PC-9 (cell line): Measurements from ENCODE around the gene HEATR3. TPM values are rescaled to one million over a fixed set of nuclear protein-coding genes. Genes with fewer than 3 reads are reported as not detected.

Experiments used
- BruUV-seq: library from RNA; stranded (reverse); fragments of 400-500 nt; replicated peaks from 2 replicates; lab custom pipeline; 2021; lab: Mats Ljungman, UMichigan
- CTCF ChIA-PET: fragments of 300-600 bp; sonication (Branson Sonifier 250); formaldehyde crosslinking; loops from one replicate; lab custom pipeline; 2022; ENCODE audit warnings: antibody characterized with exemption; lab: Charles Lee
- POLR2A ChIA-PET: fragments of 300-600 bp; sonication (Branson Sonifier 250); formaldehyde crosslinking; loops from one replicate; lab custom pipeline; 2022; ENCODE audit warnings: antibody characterized with exemption; ENCODE audit not compliant: unreplicated experiment; lab: Charles Lee
- DNase-seq, 2 experiments: peaks; one replicate each; pipeline versions ENCODE4 v3.0.0 to v3.0.0-alpha.2; 2015 to 2022; ENCODE audit warnings: mixed read lengths in 1 of 2
- H2AFZ ChIP-seq: fragments of 200-600 bp; sonication (generic); 2 replicates; pipeline ENCODE4 v1.8.1; 2017; ENCODE audit warnings: antibody characterized with exemption
- H3F3A ChIP-seq: fragments of 200-600 bp; sonication (generic); 2 replicates; pipeline ENCODE4 v1.8.1; 2017; ENCODE audit warnings: antibody characterized with exemption, mild to moderate bottlenecking, low read depth; ENCODE audit not compliant: insufficient read depth
- H3K27ac ChIP-seq: fragments of 200-600 bp; sonication (generic); 2 replicates; pipeline ENCODE4 v1.6.1; 2016; ENCODE audit warnings: mixed run types
- H3K27me3 ChIP-seq: fragments of 200-600 bp; sonication (generic); 2 replicates; pipeline ENCODE4 v1.6.1; 2016; ENCODE audit warnings: low read depth, mixed run types; ENCODE audit not compliant: insufficient read depth
- H3K36me3 ChIP-seq: fragments of 200-600 bp; sonication (generic); 2 replicates; pipeline ENCODE4 v1.6.1; 2016; ENCODE audit warnings: low read depth, mixed run types
- H3K4me1 ChIP-seq: fragments of 200-600 bp; sonication (generic); replicated peaks from 2 replicates; pipeline ENCODE4 v1.6.1; 2016; ENCODE audit warnings: mixed run types; ENCODE audit not compliant: insufficient read depth
- H3K4me2 ChIP-seq: fragments of 200-600 bp; sonication (generic); 2 replicates; pipeline ENCODE4 v1.6.1; 2017; ENCODE audit warnings: mixed run types
- H3K4me3 ChIP-seq: fragments of 200-600 bp; sonication (generic); 2 replicates; pipeline ENCODE4 v1.6.1; 2016; ENCODE audit warnings: mixed run types
- H3K79me2 ChIP-seq: fragments of 200-600 bp; sonication (generic); 2 replicates; pipeline ENCODE4 v1.6.1; 2017; ENCODE audit warnings: low read depth, mixed run types
- H3K9me2 ChIP-seq: fragments of 200-600 bp; sonication (generic); 2 replicates; pipeline ENCODE4 v1.8.1; 2017; ENCODE audit warnings: mild to moderate bottlenecking; ENCODE audit not compliant: insufficient read depth
- H3K9me3 ChIP-seq: fragments of 200-600 bp; sonication (generic); 2 replicates; pipeline ENCODE4 v1.8.1; 2016; ENCODE audit warnings: low read depth; ENCODE audit not compliant: insufficient read depth
- H4K20me1 ChIP-seq: fragments of 200-600 bp; sonication (generic); 2 replicates; pipeline ENCODE4 v1.8.1; 2017; ENCODE audit not compliant: insufficient read depth
- CTCF ChIP-seq: fragments of 200-600 bp; sonication (generic); conservative IDR thresholded peaks from 2 replicates; pipeline ENCODE4 v1.6.1; 2017; ENCODE audit warnings: mixed run types, antibody characterized with exemption, mild to moderate bottlenecking, moderate library complexity
- EZH2 ChIP-seq: fragments of 200-600 bp; sonication (generic); IDR thresholded peaks from 2 replicates; pipeline ENCODE4 v1.8.0; 2017; ENCODE audit warnings: antibody characterized with exemption, low read depth
- intact Hi-C: fragments of 100-400 bp; cut with micrococcal nuclease; formaldehyde crosslinking; loops from one replicate; pipeline ENCODE4 v1.10.0; 2022; ENCODE audit not compliant: unreplicated experiment
- total RNA-seq: library from RNA; stranded (reverse); gene quantifications from 2 replicates; pipeline ENCODE4 v1.2.3, GENCODE V29; 2021

The HEATR3 gene
- total RNA-seq, 1 experiment from 2014 or later = 14.3 TPM

DNA sequence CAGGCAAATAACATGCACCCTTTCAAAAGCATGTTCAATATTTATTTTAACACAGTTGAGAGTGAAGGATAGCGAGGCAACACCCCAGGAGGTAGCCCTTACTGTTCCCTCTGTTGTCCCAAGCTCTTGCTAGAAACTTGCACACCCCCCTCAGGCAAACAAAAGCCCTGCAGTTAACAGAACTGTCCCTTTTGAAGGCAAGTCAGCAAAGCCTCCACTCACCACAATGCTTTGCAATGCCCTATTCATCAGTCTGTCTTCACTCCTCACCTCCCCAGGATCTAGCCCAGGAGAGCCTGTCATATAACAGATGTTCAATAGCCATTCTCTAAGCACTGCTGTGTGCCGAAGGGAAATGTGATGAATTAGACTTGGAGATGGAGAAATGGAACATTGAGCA, 44.2 kb upstream of the HEATR3 start:
- no peak for DNase-seq
- H3K4me1 ChIP-seq = peaks cover 10% of the 10 kb centered on the region
- no peak overlapping the region for H2AFZ ChIP-seq
- peaks cover 14% of the 10 kb centered on the region for H3K79me2 ChIP-seq
- CTCF ChIA-PET = no interaction called here
- H3K9me3 ChIP-seq = no peaks in the 10 kb centered on the region
- POLR2A ChIA-PET = no interaction called here
- no peaks in the 10 kb centered on the region for H3K9me2 ChIP-seq
- no TSS peak for BruUV-seq
- H3K4me2 ChIP-seq = no peak overlapping the region
- intact Hi-C loops = loop anchor here (5.0 to 10.0 kb wide), 2 partner anchors 333 to 646 kb away; no protein-coding TSS in a partner anchor
- no peaks in the 10 kb centered on the region for H3K36me3 ChIP-seq
- no peak overlapping the region for H3K4me3 ChIP-seq
- H3F3A ChIP-seq = peaks cover 5% of the 10 kb centered on the region; the same call in 1 of the 2 replicates
- H3K27me3 ChIP-seq = peaks cover 12% of the 10 kb centered on the region; the same call in 1 of the 2 replicates
- H4K20me1 ChIP-seq = peaks cover 5% of the 10 kb centered on the region; the same call in 1 of the 2 replicates
- H3K27ac ChIP-seq = no peak overlapping the region
- TF ChIP-seq CTCF (no peak), EZH2 (no peak)

GRCh38 chr16:50023641-50024040, 42.1 kb upstream of the HEATR3 start:
- TF ChIP-seq CTCF (no peak), EZH2 (no peak)
- ChIA-PET POLR2A (interaction anchor here (0.6 kb wide), 1 partner anchor 366 kb away, joined by 5 read pairs; no protein-coding TSS in a partner anchor), CTCF (interaction anchor here (0.7 kb wide), 1 partner anchor 1329 kb away, joined by 3 read pairs; no protein-coding TSS in a partner anchor)
- Histone ChIP-seq H3K4me3 (no peak overlapping the region), H2AFZ (no peak overlapping the region), H3K27me3 (peaks cover 12% of the 10 kb centered on the region; the same call in 1 of the 2 replicates), H3K4me2 (no peak overlapping the region), H3K9me2 (no peaks in the 10 kb centered on the region), H3K27ac (no peak overlapping the region), H3K9me3 (no peaks in the 10 kb centered on the region), H4K20me1 (peaks cover 5% of the 10 kb centered on the region; the same call in 1 of the 2 replicates), H3K36me3 (no peaks in the 10 kb centered on the region), H3K4me1 (peaks cover 12% of the 10 kb centered on the region), H3F3A (peaks cover 5% of the 10 kb centered on the region; the same call in 1 of the 2 replicates), H3K79me2 (peaks cover 15% of the 10 kb centered on the region)
- DNase-seq = no peak
- BruUV-seq = no TSS peak
- intact Hi-C loops = loop anchor here (2.0 to 10.0 kb wide), 4 partner anchors 43 to 644 kb away; no protein-coding TSS in a partner anchor

DNA sequence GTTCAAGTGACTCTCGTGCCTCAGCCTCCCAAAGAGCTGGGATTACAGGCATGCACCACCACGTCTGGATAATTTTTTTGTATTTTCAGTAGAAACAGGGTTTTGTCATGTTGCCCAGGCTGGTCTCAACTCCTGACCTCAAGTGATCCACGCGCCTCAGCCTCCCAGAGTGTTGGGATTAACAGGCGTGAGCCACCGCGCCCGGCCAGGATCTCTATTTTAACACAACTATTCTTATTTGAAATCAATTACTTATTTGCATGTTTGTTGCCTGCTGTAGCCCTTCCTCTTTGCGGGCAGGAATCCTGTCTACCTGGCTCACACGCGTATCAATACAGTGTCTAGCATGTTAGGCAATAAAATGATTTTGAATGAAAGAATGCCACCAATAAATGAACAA, 41.6 kb upstream of the HEATR3 start:
- DNase-seq = no peak
- H2AFZ ChIP-seq = peak overlapping the region; percentile 81
- no peaks in the 10 kb centered on the region for H3K9me2 ChIP-seq
- peak overlapping the region; percentile 78; the same call in 1 of the 2 replicates for H3K4me3 ChIP-seq
- H3K36me3 ChIP-seq = 0 out of 2 replicates have a peak, but pooled peaks cover 1% of the 10 kb centered on the region
- intact Hi-C loops = loop anchor here (2.0 to 10.0 kb wide), 4 partner anchors 43 to 643 kb away; no protein-coding TSS in a partner anchor
- no peaks in the 10 kb centered on the region for H3K9me3 ChIP-seq
- TF ChIP-seq EZH2 (no peak), CTCF (no peak)
- BruUV-seq = no TSS peak
- H3K79me2 ChIP-seq = peaks cover 15% of the 10 kb centered on the region
- H3F3A ChIP-seq = peaks cover 5% of the 10 kb centered on the region; the same call in 1 of the 2 replicates
- CTCF ChIA-PET = interaction anchor here (0.5 to 1.9 kb wide), 3 partner anchors 9 to 1329 kb away, joined by 3 to 36 read pairs (median 5); no protein-coding TSS in a partner anchor
- H3K4me2 ChIP-seq = peak overlapping the region; percentile 85
- no peak overlapping the region for H3K27ac ChIP-seq
- peaks cover 12% of the 10 kb centered on the region for H3K4me1 ChIP-seq
- POLR2A ChIA-PET = no interaction called here
- H4K20me1 ChIP-seq = peaks cover 5% of the 10 kb centered on the region; the same call in 1 of the 2 replicates
- H3K27me3 ChIP-seq = peaks cover 12% of the 10 kb centered on the region; the same call in 1 of the 2 replicates
